Measurements from ENCODE around the gene MBD2.
"Not testable (repeated sequence)": the region's sequence is repeated elsewhere in the genome, so short reads cannot be mapped to it uniquely, and the experiment has no call there.

MBD2 gene

GRCh38 chr18:54147439-54147838, 77.0 kb downstream of the MBD2 start:
- no peak for FAIRE-seq

- no peak for FAIRE-seq
These were observed 83.3 kb downstream of the MBD2 start for GRCh38 chr18:54141041-54141608.

GRCh38 chr18:54140641-54141040, 83.8 kb downstream of the MBD2 start:
- no peak for FAIRE-seq

GRCh38 chr18:54135216-54135615, 89.3 kb downstream of the MBD2 start:
- no peak for FAIRE-seq

- no peak for FAIRE-seq
These were observed 90.4 kb downstream of the MBD2 start for GRCh38 chr18:54134053-54134452.

DNA sequence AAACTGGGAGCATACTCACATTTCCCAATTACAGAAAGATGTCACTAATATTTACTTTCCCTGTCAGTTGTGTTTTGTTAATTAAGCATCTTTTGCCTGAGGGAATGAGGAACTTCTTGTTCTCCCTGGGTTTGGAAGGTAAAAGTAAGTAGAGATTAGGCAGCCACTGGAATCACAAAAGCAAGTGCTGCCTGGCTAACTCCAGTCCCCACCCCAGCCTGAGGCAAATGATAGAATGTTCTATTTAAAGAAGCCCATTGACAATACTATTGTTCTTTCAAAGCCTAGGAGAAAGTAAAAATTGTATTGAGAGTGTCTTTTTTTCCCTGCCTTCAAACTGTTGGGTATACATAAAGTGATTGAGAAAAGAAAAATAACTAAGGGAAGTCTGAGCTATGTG, 93.8 kb downstream of the MBD2 start:
- no peak for FAIRE-seq

DNA sequence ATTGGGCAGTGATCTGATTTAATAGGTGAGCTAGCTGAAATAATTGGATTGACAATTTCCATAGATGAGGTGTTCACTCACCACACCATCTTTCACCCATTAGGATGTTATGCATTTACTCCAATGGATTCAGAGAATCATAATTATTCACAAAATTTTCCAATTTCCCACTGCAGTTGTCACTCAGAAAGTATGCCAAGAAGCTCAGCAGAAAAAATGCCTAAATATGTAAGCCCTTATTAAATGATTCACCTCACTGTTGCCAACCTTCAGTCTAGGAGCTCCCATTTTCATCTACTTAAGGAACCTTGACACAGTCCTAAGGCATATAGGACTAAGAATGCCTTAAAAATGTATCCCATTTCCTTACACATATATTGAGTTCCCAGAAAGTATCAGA, 94.3 kb downstream of the MBD2 start:
- FAIRE-seq: no peak

GRCh38 chr18:54129448-54130067, 94.9 kb downstream of the MBD2 start:
- no peak for FAIRE-seq

- FAIRE-seq: no peak
These were observed 96.6 kb downstream of the MBD2 start for GRCh38 chr18:54127759-54128378.

- no peak for FAIRE-seq
These were observed 99.0 kb downstream of the MBD2 start for GRCh38 chr18:54125429-54125828.

- not testable (repeated sequence) for FAIRE-seq
These were observed 100.6 kb downstream of the MBD2 start for GRCh38 chr18:54123720-54124440.

DNA sequence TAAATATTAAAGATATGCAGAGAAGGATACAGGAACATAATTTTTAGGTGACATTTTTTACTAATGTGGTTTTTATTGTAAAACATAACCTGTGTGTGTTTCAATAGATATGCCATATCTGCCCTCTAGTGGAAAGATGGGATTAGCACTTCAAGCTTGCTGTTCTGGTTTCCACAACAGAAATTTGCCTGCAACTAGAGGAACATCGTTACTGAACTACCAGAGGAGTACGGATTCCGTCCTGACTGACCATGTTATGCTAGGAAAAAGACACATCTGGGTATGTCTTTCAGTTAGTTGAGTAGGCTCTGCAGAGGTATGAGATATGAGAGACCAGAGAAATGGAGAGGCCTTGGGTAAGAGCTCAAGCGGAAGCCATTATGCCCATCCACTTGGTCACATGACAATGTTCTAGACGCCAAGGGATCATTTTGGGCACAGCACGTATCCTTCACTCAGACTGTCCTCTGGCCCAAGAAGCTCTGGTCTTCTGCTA, 104.9 kb downstream of the MBD2 start:
- FAIRE-seq: peak; percentile 88

DNA sequence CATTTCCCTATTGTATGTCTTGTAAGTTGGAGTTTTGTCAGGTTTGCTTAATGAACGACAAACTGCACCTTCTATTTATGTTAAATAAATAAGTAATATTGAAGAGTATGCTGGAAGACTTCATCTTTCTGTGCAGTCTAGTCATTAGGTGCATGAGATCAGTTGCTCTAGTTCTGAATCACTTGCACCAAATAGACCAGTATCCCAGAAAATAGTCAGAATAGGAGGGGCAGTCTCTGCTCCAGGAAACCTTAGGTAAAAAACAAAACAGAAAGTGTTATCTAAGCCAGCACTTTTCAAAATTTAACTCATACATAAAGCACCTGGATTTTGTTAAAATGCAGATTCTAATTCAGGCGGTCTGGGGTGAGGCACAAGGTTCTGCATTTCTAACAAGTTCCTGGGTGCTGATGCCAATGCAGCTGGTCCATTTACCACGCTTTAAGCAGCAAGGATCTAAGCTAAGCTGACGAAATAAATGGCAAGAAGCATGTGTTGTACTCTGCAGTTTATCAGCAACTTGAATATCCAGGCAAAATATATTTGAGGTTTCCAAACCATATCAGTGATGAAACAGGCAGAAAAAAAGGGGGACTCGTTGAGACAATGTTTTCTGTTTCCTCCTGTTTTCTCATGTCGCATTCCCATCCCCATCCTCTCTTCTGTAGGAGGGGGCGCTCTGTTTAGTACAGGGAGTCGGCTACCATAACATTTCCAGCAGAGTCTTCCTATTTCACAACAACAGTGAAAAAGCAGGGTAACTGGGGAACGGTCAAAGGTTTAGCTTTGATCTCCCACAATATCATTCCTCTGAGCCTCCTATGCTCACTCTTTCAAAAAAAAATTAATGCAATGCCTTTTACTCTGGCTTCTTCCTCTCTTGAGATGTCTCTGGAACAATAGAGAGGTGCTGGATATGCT, 106.4 kb downstream of the MBD2 start:
- FAIRE-seq: no peak

GRCh38 chr18:54116541-54117257, 107.8 kb downstream of the MBD2 start:
- FAIRE-seq: no peak

GRCh38 chr18:54112356-54112755, 112.1 kb downstream of the MBD2 start:
- FAIRE-seq: no peak

DNA sequence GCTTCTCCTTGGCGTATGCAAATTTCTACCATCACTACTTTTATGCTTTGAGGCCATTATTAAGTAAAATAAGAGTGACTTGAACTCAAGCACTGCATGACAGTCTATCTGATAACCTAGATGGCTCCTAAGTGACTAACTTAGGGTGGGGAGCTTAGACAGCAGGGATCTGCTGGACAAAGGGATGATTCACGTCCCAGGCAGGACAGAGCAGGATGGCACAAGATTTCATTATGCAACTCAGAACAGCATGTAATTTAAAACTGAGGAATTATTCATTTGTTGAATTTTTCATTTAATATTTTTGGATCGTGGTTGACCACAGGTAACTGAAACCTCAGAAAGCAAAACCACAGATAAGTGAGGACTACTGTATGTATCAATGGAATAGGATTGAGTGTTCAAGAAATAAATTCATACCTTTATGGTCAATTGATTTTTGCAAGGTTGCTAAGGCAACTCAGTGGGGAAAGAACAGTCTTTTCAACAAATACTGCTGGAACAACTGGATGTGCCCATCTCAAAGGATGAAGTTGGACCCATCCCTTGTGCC, 115.3 kb downstream of the MBD2 start:
- FAIRE-seq: no peak

- no peak for FAIRE-seq
These were observed 122.3 kb downstream of the MBD2 start for GRCh38 chr18:54102123-54102522.

All from endometrium (tissue), 2 donors.